HL-60 (cell line): Measurements from ENCODE around the gene ADAMTS17.
A peak's percentile ranks its signal among the peaks of the same experiment; 100 is the strongest.

Experiments
- DNase-seq, 2 experiments: peaks; one replicate each; pipeline ENCODE4 v3.0.0-alpha.2; 2010 to 2020; ENCODE audit warnings: low read depth in 1 of 2, low spot score in 1 of 2
- H3K27ac ChIP-seq: fragments of 250-450 bp; sonication (Bioruptor Pico); replicated peaks from 2 replicates; pipeline ENCODE4 v1.5.1; 2020; ENCODE audit warnings: mild to moderate bottlenecking, moderate library complexity
- H3K27me3 ChIP-seq: fragments of 250-450 bp; sonication (Bioruptor Pico); 2 replicates; pipeline ENCODE4 v1.5.1; 2021; ENCODE audit warnings: mild to moderate bottlenecking, moderate library complexity; ENCODE audit not compliant: insufficient read depth, poor library complexity, severe bottlenecking
- H3K4me3 ChIP-seq: replicated peaks from 2 replicates; pipeline ENCODE4 v1.5.1; 2011; ENCODE audit warnings: mild to moderate bottlenecking, control low read depth, low read length; ENCODE audit not compliant: insufficient read depth
- GABPA ChIP-seq: IDR thresholded peaks from 2 replicates; pipeline ENCODE4 v1.6.1; 2012; ENCODE audit warnings: low read depth
- POLR2AphosphoS5 ChIP-seq: IDR thresholded peaks from 2 replicates; pipeline ENCODE4 v1.6.1; 2012; ENCODE audit warnings: low read depth
- SPI1 ChIP-seq: IDR thresholded peaks from 2 replicates; pipeline ENCODE4 v1.6.1; 2012; ENCODE audit warnings: low read depth, mild to moderate bottlenecking, borderline replicate concordance
- TF ChIP-seq, protein P1 (sequence below): IDR thresholded peaks from one replicate; pipeline ENCODE4 v1.5.1; 2011; ENCODE audit warnings: low read length, control low read depth, inconsistent platforms; ENCODE audit not compliant: insufficient read depth
- TF ChIP-seq, protein P2 (sequence below): IDR thresholded peaks from 2 replicates; pipeline ENCODE4 v1.6.1; 2012; ENCODE audit warnings: low read depth; ENCODE audit not compliant: insufficient replicate concordance

The ADAMTS17 gene

GRCh38 chr15:99976811-99977271 lies 364.9 kb downstream of the ADAMTS17 start:
- TF ChIP-seq SPI1 (no peak), GABPA (no peak), POLR2AphosphoS5 (no peak)
- TF ChIP-seq, protein P1, sequence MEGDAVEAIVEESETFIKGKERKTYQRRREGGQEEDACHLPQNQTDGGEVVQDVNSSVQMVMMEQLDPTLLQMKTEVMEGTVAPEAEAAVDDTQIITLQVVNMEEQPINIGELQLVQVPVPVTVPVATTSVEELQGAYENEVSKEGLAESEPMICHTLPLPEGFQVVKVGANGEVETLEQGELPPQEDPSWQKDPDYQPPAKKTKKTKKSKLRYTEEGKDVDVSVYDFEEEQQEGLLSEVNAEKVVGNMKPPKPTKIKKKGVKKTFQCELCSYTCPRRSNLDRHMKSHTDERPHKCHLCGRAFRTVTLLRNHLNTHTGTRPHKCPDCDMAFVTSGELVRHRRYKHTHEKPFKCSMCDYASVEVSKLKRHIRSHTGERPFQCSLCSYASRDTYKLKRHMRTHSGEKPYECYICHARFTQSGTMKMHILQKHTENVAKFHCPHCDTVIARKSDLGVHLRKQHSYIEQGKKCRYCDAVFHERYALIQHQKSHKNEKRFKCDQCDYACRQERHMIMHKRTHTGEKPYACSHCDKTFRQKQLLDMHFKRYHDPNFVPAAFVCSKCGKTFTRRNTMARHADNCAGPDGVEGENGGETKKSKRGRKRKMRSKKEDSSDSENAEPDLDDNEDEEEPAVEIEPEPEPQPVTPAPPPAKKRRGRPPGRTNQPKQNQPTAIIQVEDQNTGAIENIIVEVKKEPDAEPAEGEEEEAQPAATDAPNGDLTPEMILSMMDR, result no peak
- TF ChIP-seq, protein P2, sequence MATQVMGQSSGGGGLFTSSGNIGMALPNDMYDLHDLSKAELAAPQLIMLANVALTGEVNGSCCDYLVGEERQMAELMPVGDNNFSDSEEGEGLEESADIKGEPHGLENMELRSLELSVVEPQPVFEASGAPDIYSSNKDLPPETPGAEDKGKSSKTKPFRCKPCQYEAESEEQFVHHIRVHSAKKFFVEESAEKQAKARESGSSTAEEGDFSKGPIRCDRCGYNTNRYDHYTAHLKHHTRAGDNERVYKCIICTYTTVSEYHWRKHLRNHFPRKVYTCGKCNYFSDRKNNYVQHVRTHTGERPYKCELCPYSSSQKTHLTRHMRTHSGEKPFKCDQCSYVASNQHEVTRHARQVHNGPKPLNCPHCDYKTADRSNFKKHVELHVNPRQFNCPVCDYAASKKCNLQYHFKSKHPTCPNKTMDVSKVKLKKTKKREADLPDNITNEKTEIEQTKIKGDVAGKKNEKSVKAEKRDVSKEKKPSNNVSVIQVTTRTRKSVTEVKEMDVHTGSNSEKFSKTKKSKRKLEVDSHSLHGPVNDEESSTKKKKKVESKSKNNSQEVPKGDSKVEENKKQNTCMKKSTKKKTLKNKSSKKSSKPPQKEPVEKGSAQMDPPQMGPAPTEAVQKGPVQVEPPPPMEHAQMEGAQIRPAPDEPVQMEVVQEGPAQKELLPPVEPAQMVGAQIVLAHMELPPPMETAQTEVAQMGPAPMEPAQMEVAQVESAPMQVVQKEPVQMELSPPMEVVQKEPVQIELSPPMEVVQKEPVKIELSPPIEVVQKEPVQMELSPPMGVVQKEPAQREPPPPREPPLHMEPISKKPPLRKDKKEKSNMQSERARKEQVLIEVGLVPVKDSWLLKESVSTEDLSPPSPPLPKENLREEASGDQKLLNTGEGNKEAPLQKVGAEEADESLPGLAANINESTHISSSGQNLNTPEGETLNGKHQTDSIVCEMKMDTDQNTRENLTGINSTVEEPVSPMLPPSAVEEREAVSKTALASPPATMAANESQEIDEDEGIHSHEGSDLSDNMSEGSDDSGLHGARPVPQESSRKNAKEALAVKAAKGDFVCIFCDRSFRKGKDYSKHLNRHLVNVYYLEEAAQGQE, result no peak
- no peak overlapping the region for H3K27ac ChIP-seq
- peak; percentile 22 to 63 for DNase-seq
- H3K27me3 ChIP-seq, result no peaks in the 10 kb centered on the region
- no peak overlapping the region for H3K4me3 ChIP-seq

GRCh38 chr15:99976000-99976399 lies 365.8 kb downstream of the ADAMTS17 start:
- no peaks in the 10 kb centered on the region for H3K27me3 ChIP-seq
- H3K27ac ChIP-seq, result no peak overlapping the region
- H3K4me3 ChIP-seq, result no peak overlapping the region
- TF ChIP-seq, protein P2, result no peak
- TF ChIP-seq SPI1, result no peak
- no peak for DNase-seq

DNA sequence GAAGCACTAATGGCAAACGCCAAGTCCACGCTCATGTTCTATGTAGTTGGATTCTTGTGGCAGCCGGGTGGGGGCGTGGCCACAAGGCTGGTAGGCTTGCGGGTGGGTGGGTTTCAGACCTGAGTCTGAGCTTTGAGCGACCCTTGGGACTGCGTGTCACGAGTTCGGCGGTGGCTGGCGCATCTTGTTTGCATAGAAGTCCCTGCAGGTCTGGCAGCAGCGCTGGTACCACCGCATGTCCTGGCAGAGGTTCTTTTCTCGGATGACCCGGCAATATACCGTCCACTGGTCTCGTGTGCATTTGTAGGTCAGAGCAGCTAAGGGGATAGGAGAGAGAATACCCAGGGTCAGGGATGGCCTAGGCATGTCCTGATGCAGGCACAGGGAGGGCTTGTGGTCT lies 367.5 kb downstream of the ADAMTS17 start:
- TF ChIP-seq, protein P2, result no peak
- no peak for TF ChIP-seq POLR2AphosphoS5
- TF ChIP-seq SPI1, result no peak
- TF ChIP-seq, protein P1, result no peak
- TF ChIP-seq GABPA, result no peak
- H3K27me3 ChIP-seq, result no peaks in the 10 kb centered on the region
- no peak for DNase-seq

More for the DNA sequence above, 367.5 kb downstream of the ADAMTS17 start:
- no peak overlapping the region for H3K27ac ChIP-seq
- H3K4me3 ChIP-seq, result no peak overlapping the region
